Activated CD4-positive, alpha-beta T cell treated with anti-CD3 and anti-CD28 coated beads, Interleukin-2, Interleukin-4, amounts not matched to agents 100 ng/mL and 50 ng/mL, durations not matched to agents 16 hours and 8 hours (primary cell): Measurements from ENCODE around the gene SPATA31D1.
"Not testable (repeated sequence)": the region's sequence is repeated elsewhere in the genome, so short reads cannot be mapped to it uniquely, and the experiment has no call there.

Experiments used
- DNase-seq: peaks from one replicate; pipeline ENCODE4 v3.0.0-alpha.2; 2020; ENCODE audit warnings: low spot score

SPATA31D1 gene

GRCh38 chr9:81988472-81988871, at the start of gene SPATA31D1:
SPATA31D1 (plus strand) TSS chr9:81988772; CDS start chr9:81988819, 47 bp downstream.
- DNase-seq, result not testable (repeated sequence)

- DNase-seq, result not testable (repeated sequence)
These were observed 45.2 kb upstream of the SPATA31D1 start, which contains the start of gene SPATA31D3 for GRCh38 chr9:81943393-81943792. SPATA31D3 (plus strand) TSS chr9:81943500; CDS start chr9:81943586, 86 bp downstream.

- DNase-seq, result not testable (repeated sequence)
These were observed 39.9 kb upstream of the SPATA31D1 start for GRCh38 chr9:81948650-81949049.

- no peak for DNase-seq
These were observed 35.5 kb upstream of the SPATA31D1 start for GRCh38 chr9:81953096-81953495.

- no peak for DNase-seq
These were observed 32.9 kb upstream of the SPATA31D1 start for GRCh38 chr9:81955625-81956024.

- DNase-seq, result no peak
These were observed 24.1 kb upstream of the SPATA31D1 start for GRCh38 chr9:81964218-81965171.

- DNase-seq, result no peak
These were observed 20.5 kb upstream of the SPATA31D1 start for GRCh38 chr9:81968026-81968425.

GRCh38 chr9:81969971-81970370, 18.6 kb upstream of the SPATA31D1 start:
- DNase-seq, result no peak

- DNase-seq, result no peak
These were observed 16.8 kb upstream of the SPATA31D1 start for GRCh38 chr9:81971727-81972126.

GRCh38 chr9:81974764-81975163, 13.8 kb upstream of the SPATA31D1 start:
- no peak for DNase-seq

- DNase-seq, result no peak
These were observed 12.2 kb upstream of the SPATA31D1 start for GRCh38 chr9:81976351-81976750.

GRCh38 chr9:81979196-81979595, 9.4 kb upstream of the SPATA31D1 start:
- DNase-seq, result no peak

GRCh38 chr9:81980568-81980967, 8.0 kb upstream of the SPATA31D1 start:
- DNase-seq, result no peak

- DNase-seq, result no peak
These were observed 6.7 kb upstream of the SPATA31D1 start for GRCh38 chr9:81981883-81982282.

- DNase-seq, result no peak
These were observed 3.6 kb upstream of the SPATA31D1 start for GRCh38 chr9:81984928-81985327.

- no peak for DNase-seq
These were observed 2.5 kb upstream of the SPATA31D1 start for GRCh38 chr9:81986051-81986450.

- DNase-seq, result no peak
These were observed 1.1 kb downstream of the SPATA31D1 start for GRCh38 chr9:81989700-81990099.

- no peak for DNase-seq
These were observed 5.1 kb downstream of the SPATA31D1 start for GRCh38 chr9:81993656-81994055.

GRCh38 chr9:81999806-82000205, 11.2 kb downstream of the SPATA31D1 start:
- DNase-seq, result no peak

GRCh38 chr9:82010711-82011110, 22.1 kb downstream of the SPATA31D1 start:
- no peak for DNase-seq

- no peak for DNase-seq
These were observed 22.6 kb downstream of the SPATA31D1 start for GRCh38 chr9:82011133-82011532.

GRCh38 chr9:82012276-82012675, 23.7 kb downstream of the SPATA31D1 start:
- DNase-seq, result no peak

- DNase-seq, result no peak
These were observed 31.8 kb downstream of the SPATA31D1 start for GRCh38 chr9:82020331-82020730.

- DNase-seq, result no peak
These were observed 32.6 kb downstream of the SPATA31D1 start for GRCh38 chr9:82021198-82021597.
